GM12874 (cell line): ENCODE measurements around the gene RNF217.
A peak's percentile ranks its signal among the peaks of the same experiment; 100 is the strongest.

Source experiments
- CTCF ChIP-seq: IDR thresholded peaks from 2 replicates; pipeline ENCODE4 v1.5.1; 2011; ENCODE audit warnings: low read depth, mild to moderate bottlenecking, control low read depth, low read length, moderate library complexity; ENCODE audit not compliant: insufficient read depth

The RNF217 gene

GRCh38 chr6:124961777-124962638, at the start of gene RNF217:
Gene RNF217 (plus strand): TSS chr6:124962437. CDS start chr6:124962545, 108 bp downstream.
- TF ChIP-seq CTCF, result 0 out of 2 replicates have a peak, but pooled peaks have one; percentile 1

GRCh38 chr6:124913056-124913455, 49.2 kb upstream of the RNF217 start:
- no peak for TF ChIP-seq CTCF

GRCh38 chr6:124917769-124918168, 44.5 kb upstream of the RNF217 start:
- no peak for TF ChIP-seq CTCF

GRCh38 chr6:124924333-124924759, 37.9 kb upstream of the RNF217 start:
- TF ChIP-seq CTCF, result no peak

GRCh38 chr6:124926435-124926834, 35.8 kb upstream of the RNF217 start:
- no peak for TF ChIP-seq CTCF

- TF ChIP-seq CTCF, result no peak
Measured at GRCh38 chr6:124927806-124928205, 34.4 kb upstream of the RNF217 start.

GRCh38 chr6:124928851-124929250, 33.4 kb upstream of the RNF217 start:
- TF ChIP-seq CTCF, result no peak
